Testis (tissue), 2 donors: ENCODE data around the gene CYTH2.

Experiments
- CTCF ChIP-seq, 3 experiments: fragments of 450-650 bp in 2 of 3; fragments of 200-600 bp in 1 of 3; sonication (generic) in 1 of 3; IDR thresholded peaks; one replicate each; pipeline ENCODE4 v1.5.1; 2016 to 2019; ENCODE audit warnings: antibody characterized with exemption in 3 of 3, mild to moderate bottlenecking in 2 of 3, moderate library complexity in 1 of 3
- POLR2A ChIP-seq: fragments of 450-650 bp; IDR thresholded peaks from one replicate; pipeline ENCODE4 v1.6.1; 2017; ENCODE audit warnings: antibody characterized with exemption, mild to moderate bottlenecking, moderate library complexity

DNA sequence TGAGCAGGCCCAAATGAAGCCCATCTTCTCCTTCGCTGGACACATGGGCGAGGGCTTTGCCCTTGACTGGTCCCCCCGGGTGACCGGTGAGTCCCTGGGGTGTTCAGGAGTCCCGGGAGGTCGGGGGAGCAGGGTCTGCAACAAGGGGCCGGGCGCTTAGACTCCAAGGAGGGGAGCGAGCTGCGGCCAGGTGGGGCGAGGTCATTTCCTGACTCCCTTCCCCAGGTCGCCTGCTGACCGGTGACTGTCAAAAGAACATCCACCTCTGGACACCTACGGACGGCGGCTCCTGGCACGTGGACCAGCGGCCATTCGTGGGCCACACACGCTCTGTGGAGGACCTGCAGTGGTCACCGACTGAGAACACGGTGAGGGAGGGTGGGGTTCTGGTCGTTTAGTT, 18.7 kb upstream of the CYTH2 start:
- TF ChIP-seq POLR2A, result no peak
- TF ChIP-seq CTCF (IDR thresholded peaks at IDR 0.05), result no peak
